HG02938 (cell line): ENCODE results near the gene ALB.

Experiments used
- ATAC-seq: cut with Tn5 transposase; IDR thresholded peaks from one replicate; pipeline ENCODE4 v1.9.1; 2021; ENCODE audit warnings: mild to moderate bottlenecking, moderate library complexity; ENCODE audit not compliant: unreplicated experiment

The ALB gene

DNA sequence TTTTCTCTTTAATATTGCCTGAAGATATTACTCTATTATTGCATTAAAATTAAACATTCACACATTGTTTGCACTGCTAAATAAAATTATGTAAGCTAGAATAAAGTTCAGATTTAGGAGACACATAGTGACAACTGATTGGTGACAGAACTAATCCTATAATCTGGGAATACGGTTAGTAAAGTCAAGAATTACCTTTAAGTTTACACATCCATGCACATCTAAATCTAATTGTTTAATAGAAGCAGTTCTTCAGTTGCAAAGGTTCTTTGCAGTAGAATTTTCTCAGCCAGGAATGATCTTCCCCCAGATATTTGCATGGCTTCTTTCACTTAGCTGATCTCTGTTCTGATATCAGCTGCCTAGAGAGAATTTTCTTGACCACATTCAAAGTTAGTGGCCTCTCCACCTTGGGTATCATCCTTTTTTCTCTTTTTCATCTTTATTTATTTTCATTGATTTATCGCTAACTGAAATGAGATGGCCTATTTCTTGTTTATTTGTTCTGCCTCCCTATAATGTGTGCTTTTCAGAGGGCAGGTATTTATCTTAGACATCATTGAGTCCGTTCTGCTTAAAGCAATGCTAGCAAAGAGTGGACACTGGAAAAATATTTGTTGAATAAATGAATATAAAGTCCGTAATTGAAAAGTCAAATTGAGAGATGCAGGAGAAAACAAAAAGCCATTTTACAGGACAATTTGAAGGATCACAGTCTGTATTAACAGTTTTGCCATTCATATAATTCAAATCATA lies 44.5 kb downstream of the ALB start:
- no peak for ATAC-seq

- ATAC-seq = no peak
Measured at GRCh38 chr4:73450398-73451004, 46.4 kb downstream of the ALB start.

GRCh38 chr4:73451404-73451803 lies 47.3 kb downstream of the ALB start:
- no peak for ATAC-seq

DNA sequence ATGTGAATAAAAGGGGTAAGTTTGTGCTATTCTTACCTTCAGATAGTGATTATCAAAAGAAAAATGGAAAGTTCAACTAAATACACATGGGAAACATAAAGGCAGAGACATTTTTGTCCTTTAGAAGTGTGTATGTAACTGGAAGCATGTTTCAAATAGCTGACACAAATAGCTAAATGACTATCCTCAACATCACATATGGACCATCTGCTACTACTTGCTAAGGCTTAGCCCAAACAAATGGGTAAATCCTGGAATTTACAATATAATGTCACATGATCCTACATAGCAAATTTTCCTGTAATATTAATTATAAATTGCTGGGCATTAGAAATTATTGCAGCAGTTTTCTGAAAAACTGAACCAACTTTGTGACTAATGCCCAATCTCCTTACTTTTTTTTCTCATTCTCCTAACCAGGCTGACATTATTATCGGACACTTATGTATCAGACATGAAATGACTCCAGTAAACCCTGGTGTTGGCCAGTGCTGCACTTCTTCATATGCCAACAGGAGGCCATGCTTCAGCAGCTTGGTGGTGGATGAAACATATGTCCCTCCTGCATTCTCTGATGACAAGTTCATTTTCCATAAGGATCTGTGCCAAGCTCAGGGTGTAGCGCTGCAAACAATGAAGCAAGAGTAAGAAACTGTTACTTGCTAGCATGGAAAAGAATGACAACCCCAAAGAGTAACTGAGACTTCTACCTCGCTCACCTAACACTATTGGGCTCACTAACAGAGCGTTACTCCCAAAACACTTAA lies 48.1 kb downstream of the ALB start:
- ATAC-seq = no peak

DNA sequence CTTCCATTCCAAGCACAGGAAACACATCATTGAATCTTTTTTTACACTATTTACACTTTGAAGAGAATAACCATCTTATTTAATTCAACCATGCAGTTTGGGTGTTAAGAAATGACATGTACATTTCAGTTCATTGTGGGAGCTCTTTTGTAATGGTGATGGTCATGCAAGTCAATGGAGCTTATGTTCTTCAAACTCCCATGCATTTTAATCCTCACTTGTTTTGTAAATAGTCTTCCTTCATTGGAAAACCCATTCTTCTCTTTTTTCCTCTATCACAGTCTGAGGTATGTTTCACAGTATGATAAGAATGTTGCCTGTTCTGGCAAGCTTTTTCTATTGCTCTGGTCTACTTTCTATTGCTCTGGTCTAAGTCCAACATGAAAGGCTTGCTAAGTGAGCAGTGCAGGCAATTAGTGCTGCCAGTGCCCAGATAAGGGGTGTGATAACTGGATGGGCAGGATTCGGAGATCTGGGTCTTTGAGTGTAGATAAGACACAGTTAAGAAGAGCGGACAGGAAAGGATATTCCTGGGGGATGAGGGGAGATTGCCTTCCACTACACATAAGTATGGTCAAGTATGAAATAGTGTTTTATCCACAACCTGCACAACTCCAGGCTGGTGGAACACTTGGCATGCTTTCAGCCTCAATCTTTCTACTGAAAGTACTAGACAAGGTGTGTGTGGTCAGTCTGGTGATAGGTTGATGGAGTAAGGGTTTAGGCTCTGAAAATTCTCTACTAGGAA lies 49.0 kb downstream of the ALB start:
- ATAC-seq = no peak

- no peak for ATAC-seq
Measured at GRCh38 chr4:73453701-73454005, 49.6 kb downstream of the ALB start.

DNA sequence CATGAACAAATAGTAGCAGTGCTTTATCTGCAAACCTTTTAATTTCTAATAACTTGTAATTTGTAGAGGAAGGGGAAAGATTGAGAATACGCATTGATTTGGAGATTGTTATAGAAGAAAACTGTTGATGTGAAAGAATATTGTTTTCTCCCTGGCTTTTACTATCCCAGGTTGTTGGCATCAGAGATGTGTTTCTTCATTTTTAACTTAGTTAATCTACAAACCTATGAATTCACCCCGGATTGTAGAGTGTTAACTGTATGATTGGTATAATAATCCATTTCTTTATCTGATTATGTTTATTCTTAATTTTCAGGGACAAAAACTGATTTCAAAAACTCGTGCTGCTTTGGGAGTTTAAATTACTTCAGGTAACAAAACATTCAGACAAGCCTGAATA lies 50.8 kb downstream of the ALB start:
- no peak for ATAC-seq

- no peak for ATAC-seq
Measured at GRCh38 chr4:73456177-73457022, 52.3 kb downstream of the ALB start.

- ATAC-seq = no peak
Measured at GRCh38 chr4:73458184-73459047, 54.3 kb downstream of the ALB start.

GRCh38 chr4:73459048-73459421 lies 54.9 kb downstream of the ALB start:
- ATAC-seq = no peak

DNA sequence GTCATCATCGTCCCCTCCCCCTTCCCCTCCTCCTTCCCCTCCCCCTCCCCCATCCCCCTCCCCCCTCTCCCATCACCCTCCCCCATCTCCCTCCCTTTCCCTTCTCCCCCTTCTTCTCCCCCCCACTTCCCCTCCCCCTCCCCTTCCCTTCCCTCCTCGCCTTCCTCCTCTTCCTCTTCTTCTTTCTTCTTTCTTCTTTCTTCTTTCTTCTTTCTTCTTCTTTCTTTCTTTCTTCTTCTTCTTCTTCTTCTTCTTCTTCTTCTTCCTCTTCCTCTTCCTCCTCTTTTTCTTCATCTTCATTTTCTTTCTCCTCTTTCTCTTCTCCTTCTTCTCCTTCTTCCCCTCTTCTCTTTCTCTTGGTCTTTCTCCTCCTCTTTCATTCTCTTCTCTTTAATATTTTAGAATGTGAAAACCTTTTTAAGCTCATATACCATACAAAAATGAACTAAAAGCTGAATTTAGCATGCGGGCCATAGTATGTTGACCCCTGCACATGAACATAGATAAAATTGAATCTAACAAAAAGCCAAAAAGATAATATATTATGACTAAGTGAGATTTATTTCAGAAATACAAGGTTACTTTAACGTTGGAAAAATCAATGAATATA lies 56.9 kb downstream of the ALB start:
- ATAC-seq = no peak

- ATAC-seq = no peak
Measured at GRCh38 chr4:73468170-73468569, 64.1 kb downstream of the ALB start.

DNA sequence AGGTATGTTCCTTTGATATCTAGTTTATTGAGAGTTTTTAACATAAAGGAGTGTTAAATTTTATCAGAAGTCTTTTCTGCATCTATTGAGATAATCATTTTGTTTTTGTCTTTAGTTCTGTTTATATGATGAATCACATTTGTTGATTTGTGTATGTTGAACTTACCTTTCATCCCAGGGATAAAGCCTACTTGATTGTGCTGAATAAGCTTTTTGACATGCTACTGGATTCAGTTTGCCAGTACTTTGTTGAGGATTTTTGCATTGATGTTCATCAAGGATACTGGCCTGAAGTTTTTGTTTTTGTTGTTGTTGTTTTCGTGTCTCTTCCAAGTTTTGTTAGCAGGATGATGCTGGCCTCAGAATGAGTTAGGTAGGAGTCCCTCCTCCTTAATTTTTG lies 66.6 kb downstream of the ALB start:
- no peak for ATAC-seq
